Dendritic cell treated with granulocyte-macrophage colony-stimulating factor and Interleukin-4, amounts not matched to agents 40 ng/mL and 50 ng/mL, for 4 days (primary cell): Measurements from ENCODE around the gene GPR62.

Experiments used
- H3K27ac Mint-ChIP-seq: one replicate; pipeline ENCODE4 v1.8.0; 2022; ENCODE audit warnings: mild to moderate bottlenecking, mixed read lengths
- H3K27me3 Mint-ChIP-seq: one replicate; pipeline ENCODE4 v1.8.0; 2022; ENCODE audit warnings: mild to moderate bottlenecking, mixed read lengths
- H3K36me3 Mint-ChIP-seq: one replicate; pipeline ENCODE4 v1.8.0; 2022; ENCODE audit warnings: low read depth, mixed read lengths
- H3K4me1 Mint-ChIP-seq: one replicate; pipeline ENCODE4 v1.8.0; 2022; ENCODE audit warnings: low read depth, mixed read lengths
- H3K4me3 Mint-ChIP-seq: one replicate; pipeline ENCODE4 v1.8.0; 2022; ENCODE audit warnings: mild to moderate bottlenecking, moderate library complexity, mixed read lengths
- H3K9me3 Mint-ChIP-seq: one replicate; pipeline ENCODE4 v1.8.0; 2022; ENCODE audit warnings: mixed read lengths
- intact Hi-C: fragments of 100-400 bp; cut with micrococcal nuclease; formaldehyde crosslinking; loops from one replicate; pipeline ENCODE4 v1.15.0; 2022

Gene GPR62

GRCh38 chr3:51966922-51967383, 11.8 kb downstream of the GPR62 start:
- peak overlapping the region; percentile 65 for H3K4me3 Mint-ChIP-seq
- H3K9me3 Mint-ChIP-seq: no peaks in the 10 kb centered on the region
- H3K4me1 Mint-ChIP-seq: peaks cover 28% of the 10 kb centered on the region
- H3K36me3 Mint-ChIP-seq: peaks cover 12% of the 10 kb centered on the region
- H3K27me3 Mint-ChIP-seq: peaks cover 65% of the 10 kb centered on the region
- intact Hi-C loops: no loop called here
- H3K27ac Mint-ChIP-seq: no peak overlapping the region

- intact Hi-C loops: loop anchor here (2.0 kb wide), 1 partner anchor 13 kb away; the partner anchor contains the start of gene GPR62
- Mint-ChIP-seq H3K27ac (peak within 1 kb of the TSS; percentile 44), H3K4me3 (peak within 1 kb of the TSS; percentile 87), H3K27me3 (peaks cover 62% of the 10 kb centered on the region), H3K9me3 (no peaks in the 10 kb centered on the region), H3K36me3 (peaks cover 12% of the 10 kb centered on the region), H3K4me1 (peaks cover 28% of the 10 kb centered on the region)
Measured at GRCh38 chr3:51967384-51968169, 12.4 kb downstream of the GPR62 start, which contains the start of gene PCBP4. Gene PCBP4 (minus strand): TSS chr3:51967454. CDS start chr3:51961240, 6,214 bp downstream.

GRCh38 chr3:51968170-51968775, 13.1 kb downstream of the GPR62 start:
- Mint-ChIP-seq H3K27ac (peak overlapping the region; percentile 44), H3K4me1 (peaks cover 28% of the 10 kb centered on the region), H3K9me3 (no peaks in the 10 kb centered on the region), H3K4me3 (peak overlapping the region; percentile 87), H3K27me3 (peaks cover 55% of the 10 kb centered on the region), H3K36me3 (peaks cover 12% of the 10 kb centered on the region)
- intact Hi-C loops: loop anchor here (2.0 kb wide), 1 partner anchor 13 kb away; the partner anchor contains the start of gene GPR62

DNA sequence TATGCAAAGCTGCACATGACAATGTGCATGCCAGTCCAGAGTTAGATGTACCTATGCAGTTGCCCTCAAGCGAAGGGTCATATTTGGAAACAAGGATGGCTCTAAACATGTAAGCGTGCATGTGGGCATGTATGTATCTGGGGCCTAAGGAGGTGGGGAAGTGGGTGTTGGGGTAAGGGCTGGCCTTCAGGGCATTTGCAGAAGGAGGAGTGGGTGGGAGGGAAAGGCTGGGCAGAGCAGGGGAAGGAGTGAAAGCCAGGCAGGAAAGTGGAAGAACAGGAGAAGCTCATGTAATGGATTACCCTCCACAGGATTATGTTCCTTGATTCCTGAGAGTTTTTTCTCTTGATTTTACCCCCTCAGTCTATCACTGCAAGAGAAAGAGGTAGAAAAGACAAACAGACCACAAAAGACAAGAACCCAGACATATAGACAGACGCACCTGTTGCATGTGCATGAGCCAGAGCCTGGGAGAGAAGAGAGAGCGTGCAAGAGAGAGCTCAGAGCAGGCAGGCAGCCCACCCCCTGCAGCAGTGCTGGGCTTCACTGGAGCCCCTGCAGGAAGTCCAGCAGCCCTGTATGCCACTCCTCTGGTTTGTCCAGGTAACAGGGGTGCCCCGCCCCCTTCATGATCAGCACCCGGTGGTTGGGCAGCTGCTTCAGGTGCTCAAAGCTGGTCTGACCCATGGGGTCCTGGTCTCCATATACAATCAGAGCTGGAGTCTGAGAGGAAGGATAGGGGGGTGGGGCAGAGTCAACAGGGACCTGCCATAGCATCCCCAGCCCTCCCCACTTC, 13.9 kb downstream of the GPR62 start:
- intact Hi-C loops: loop anchor here (2.0 kb wide), 1 partner anchor 14 kb away; the partner anchor contains the start of gene GPR62
- Mint-ChIP-seq H3K4me3 (no peak overlapping the region), H3K27ac (no peak overlapping the region), H3K27me3 (peaks cover 48% of the 10 kb centered on the region), H3K9me3 (no peaks in the 10 kb centered on the region), H3K36me3 (peaks cover 19% of the 10 kb centered on the region), H3K4me1 (peaks cover 35% of the 10 kb centered on the region)

DNA sequence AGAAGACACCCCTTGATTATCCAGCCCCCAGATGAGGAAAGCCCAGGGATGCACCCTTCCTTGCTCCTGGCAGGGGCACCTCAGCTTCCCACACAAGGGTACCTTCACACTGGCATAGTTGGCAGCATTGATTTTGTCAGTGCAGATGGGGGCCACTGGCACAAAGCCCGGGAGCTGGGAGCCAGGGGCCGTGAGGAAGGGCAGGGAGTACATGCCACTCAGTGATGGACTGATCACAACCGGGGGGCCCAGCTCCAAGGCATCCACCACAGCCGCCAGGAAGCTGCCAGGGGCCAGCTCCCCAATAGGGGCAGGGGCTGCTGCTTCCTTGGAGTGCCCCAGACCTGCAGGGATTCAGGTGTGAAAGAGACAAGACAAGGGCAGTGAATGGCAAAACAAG, 14.7 kb downstream of the GPR62 start:
- peaks cover 41% of the 10 kb centered on the region for H3K27me3 Mint-ChIP-seq
- intact Hi-C loops: loop anchor here (2.0 kb wide), 1 partner anchor 15 kb away; the partner anchor contains the start of gene GPR62
- H3K9me3 Mint-ChIP-seq: no peaks in the 10 kb centered on the region
- H3K36me3 Mint-ChIP-seq: peaks cover 19% of the 10 kb centered on the region
- H3K4me3 Mint-ChIP-seq: no peak overlapping the region
- no peak overlapping the region for H3K27ac Mint-ChIP-seq
- peaks cover 43% of the 10 kb centered on the region for H3K4me1 Mint-ChIP-seq

DNA sequence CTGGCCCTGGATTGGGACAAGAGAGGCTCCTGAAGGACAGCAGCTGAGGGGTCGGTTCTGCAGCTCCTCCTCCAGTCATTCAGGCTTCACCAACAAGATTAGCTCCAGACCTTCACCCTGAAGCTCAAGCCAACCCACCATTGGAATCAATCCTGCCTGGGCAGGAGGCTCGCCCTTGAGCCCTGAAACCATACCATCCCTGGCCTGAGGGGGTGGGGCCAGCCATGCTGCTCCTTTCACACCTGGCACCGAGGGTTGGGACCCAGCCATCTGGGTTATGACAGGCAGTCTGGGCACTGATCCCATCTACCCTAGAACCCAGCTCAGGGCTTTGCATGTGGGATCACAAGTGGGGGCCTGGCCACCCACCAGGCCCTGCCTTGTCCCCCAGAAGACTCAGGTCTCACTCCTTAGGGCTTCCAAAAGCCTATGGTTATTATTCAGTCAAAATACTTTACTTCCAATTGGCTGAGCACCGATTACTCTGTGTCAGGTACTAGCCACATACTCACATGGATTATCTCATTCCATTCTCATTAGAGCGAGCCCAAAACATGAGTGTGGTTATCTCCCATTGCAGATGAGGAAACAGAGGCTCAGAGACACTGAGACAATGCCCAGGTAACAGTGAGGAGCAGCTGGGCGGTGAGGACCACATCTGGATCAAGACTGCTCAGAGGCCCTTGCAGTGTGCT, 15.6 kb downstream of the GPR62 start:
- H3K27ac Mint-ChIP-seq: no peak overlapping the region
- intact Hi-C loops: no loop called here

GRCh38 chr3:51971350-51971749, 16.2 kb downstream of the GPR62 start:
- H3K27ac Mint-ChIP-seq: no peak overlapping the region
- peaks cover 26% of the 10 kb centered on the region for H3K27me3 Mint-ChIP-seq
- intact Hi-C loops: no loop called here
- H3K4me3 Mint-ChIP-seq: no peak overlapping the region
- no peaks in the 10 kb centered on the region for H3K9me3 Mint-ChIP-seq
- peaks cover 57% of the 10 kb centered on the region for H3K4me1 Mint-ChIP-seq
- H3K36me3 Mint-ChIP-seq: peaks cover 27% of the 10 kb centered on the region

More for the DNA sequence above, 15.6 kb downstream of the GPR62 start:
- Mint-ChIP-seq H3K36me3 (peaks cover 27% of the 10 kb centered on the region), H3K27me3 (peaks cover 31% of the 10 kb centered on the region), H3K4me1 (peaks cover 52% of the 10 kb centered on the region), H3K9me3 (no peaks in the 10 kb centered on the region), H3K4me3 (no peak overlapping the region)

- H3K4me1 Mint-ChIP-seq: peaks cover 45% of the 10 kb centered on the region
- peaks cover 3% of the 10 kb centered on the region for H3K27me3 Mint-ChIP-seq
- peak overlapping the region; percentile 92 for H3K4me3 Mint-ChIP-seq
- H3K36me3 Mint-ChIP-seq: peaks cover 21% of the 10 kb centered on the region
- intact Hi-C loops: loop anchor here (1.0 kb wide), 1 partner anchor 32 kb away; the partner anchor contains the start of gene PARP3
- H3K27ac Mint-ChIP-seq: peak overlapping the region; percentile 96
- H3K9me3 Mint-ChIP-seq: no peaks in the 10 kb centered on the region
Measured at GRCh38 chr3:51974277-51974962, 19.2 kb downstream of the GPR62 start.

DNA sequence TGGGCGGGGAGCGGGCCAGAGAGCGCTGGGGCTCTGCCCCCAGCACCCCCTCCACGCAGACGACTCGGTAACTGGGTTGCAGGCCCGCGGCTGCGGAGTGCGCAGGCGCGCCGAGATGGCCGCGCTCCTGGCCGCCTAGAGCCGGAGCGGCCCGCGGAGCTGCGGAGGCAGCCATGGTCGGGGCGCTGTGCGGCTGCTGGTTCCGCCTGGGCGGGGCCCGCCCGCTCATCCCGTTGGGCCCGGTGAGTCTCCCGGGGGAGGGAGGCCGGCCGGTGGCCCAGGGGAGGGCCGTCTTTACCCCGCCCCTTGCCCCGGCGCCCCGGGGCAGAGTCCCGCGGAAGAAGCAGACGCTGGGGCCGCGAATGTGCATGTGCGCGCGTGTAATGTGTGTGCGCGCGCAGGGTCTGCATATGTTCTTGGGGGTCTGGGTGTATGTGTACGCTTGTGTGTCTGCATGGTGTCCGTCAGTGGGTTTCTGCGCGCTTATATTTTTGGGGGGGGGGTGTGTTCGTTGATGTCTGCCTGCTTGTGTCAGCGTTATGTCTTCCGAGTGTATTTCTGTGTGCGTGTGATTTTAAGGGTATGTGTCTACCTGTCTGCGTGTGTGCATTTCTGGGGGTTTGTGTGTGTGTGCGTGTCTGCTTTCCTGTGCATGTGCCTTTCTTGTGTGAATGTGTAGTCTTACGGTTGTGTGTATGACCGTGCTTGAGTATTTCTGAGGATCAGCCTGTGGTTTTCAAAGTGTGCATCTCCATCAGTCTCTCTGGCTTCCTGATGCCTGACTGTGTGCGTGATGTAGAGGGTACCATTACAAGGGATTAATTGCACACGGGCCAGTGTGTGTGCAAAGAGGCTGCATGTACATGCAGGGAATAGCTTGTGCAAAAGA, 20.0 kb downstream of the GPR62 start, which contains the start of gene ABHD14A:
TSS of gene ABHD14A (plus strand) at position 102 of the 889 bp plus-strand sequence. CDS start at position 174, 72 bp downstream.
- H3K4me1 Mint-ChIP-seq: peaks cover 44% of the 10 kb centered on the region
- no peaks in the 10 kb centered on the region for H3K27me3 Mint-ChIP-seq
- H3K4me3 Mint-ChIP-seq: peak within 1 kb of the TSS; percentile 92
- peaks cover 15% of the 10 kb centered on the region for H3K36me3 Mint-ChIP-seq
- H3K9me3 Mint-ChIP-seq: no peaks in the 10 kb centered on the region
- intact Hi-C loops: loop anchor here (1.0 kb wide), 1 partner anchor 33 kb away; the partner anchor contains the start of gene PARP3
- peak within 1 kb of the TSS; percentile 96 for H3K27ac Mint-ChIP-seq

GRCh38 chr3:51975852-51976549, 20.8 kb downstream of the GPR62 start:
- peaks cover 23% of the 10 kb centered on the region for H3K36me3 Mint-ChIP-seq
- peak overlapping the region; percentile 92 for H3K4me3 Mint-ChIP-seq
- peak overlapping the region; percentile 96 for H3K27ac Mint-ChIP-seq
- H3K27me3 Mint-ChIP-seq: no peaks in the 10 kb centered on the region
- intact Hi-C loops: no loop called here
- H3K4me1 Mint-ChIP-seq: peaks cover 51% of the 10 kb centered on the region
- no peaks in the 10 kb centered on the region for H3K9me3 Mint-ChIP-seq

DNA sequence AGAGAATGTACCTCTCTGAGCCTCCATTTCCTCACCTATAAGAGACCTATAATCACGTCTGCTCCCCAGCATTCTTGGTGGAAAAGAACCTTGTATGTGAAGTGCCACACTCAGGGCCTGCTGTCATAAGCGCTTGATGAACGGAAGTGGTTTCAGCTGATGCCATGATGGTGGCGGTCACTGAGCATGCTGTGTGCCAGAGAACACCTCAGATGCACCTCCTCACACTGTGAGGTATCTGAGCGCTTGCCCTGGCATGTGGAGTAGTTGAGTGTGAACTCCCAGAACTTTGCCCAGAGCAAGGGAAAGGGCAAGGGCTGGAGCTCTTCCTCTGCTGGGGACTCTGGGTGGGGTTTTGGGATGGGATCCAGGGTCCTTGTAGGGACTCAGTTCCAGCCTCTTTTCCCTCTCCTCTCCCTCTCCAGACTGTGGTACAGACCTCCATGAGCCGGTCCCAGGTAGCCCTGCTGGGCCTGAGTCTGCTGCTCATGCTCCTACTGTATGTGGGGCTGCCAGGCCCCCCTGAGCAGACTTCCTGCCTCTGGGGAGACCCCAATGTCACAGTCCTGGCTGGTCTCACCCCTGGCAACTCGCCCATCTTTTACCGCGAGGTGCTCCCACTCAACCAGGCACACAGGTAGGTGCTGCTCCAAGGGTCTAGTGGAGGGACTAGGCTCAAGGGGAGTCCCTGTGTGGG, 22.4 kb downstream of the GPR62 start:
- Mint-ChIP-seq H3K36me3 (peaks cover 30% of the 10 kb centered on the region), H3K27me3 (no peaks in the 10 kb centered on the region), H3K27ac (no peak overlapping the region), H3K9me3 (no peaks in the 10 kb centered on the region), H3K4me1 (peaks cover 58% of the 10 kb centered on the region), H3K4me3 (no peak overlapping the region)
- intact Hi-C loops: no loop called here
